ENCODE results near the gene PAQR8.

DNA sequence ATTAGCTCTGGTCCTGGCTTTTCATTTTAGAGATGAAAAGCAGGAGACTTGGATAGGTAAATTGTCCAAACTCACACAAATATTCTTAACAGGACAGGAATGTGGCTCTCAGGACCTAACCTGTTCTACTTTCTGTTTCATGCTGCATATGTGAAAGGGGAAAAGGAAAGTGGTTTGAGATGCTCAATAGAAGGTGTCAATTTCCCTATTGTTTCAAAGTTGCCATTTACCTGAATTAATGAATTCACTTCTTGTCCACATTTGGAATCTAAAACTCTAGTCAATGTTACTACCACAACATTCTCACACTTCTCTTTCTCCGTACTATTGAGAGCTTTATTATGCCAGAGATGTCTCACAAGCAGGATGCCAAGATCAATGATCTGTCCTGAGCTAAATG, 53.4 kb downstream of the PAQR8 start:
- TF ChIP-seq, protein P1, sequence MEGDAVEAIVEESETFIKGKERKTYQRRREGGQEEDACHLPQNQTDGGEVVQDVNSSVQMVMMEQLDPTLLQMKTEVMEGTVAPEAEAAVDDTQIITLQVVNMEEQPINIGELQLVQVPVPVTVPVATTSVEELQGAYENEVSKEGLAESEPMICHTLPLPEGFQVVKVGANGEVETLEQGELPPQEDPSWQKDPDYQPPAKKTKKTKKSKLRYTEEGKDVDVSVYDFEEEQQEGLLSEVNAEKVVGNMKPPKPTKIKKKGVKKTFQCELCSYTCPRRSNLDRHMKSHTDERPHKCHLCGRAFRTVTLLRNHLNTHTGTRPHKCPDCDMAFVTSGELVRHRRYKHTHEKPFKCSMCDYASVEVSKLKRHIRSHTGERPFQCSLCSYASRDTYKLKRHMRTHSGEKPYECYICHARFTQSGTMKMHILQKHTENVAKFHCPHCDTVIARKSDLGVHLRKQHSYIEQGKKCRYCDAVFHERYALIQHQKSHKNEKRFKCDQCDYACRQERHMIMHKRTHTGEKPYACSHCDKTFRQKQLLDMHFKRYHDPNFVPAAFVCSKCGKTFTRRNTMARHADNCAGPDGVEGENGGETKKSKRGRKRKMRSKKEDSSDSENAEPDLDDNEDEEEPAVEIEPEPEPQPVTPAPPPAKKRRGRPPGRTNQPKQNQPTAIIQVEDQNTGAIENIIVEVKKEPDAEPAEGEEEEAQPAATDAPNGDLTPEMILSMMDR (IDR thresholded peaks at IDR 0.05): no peak
- TF ChIP-seq, protein P2, sequence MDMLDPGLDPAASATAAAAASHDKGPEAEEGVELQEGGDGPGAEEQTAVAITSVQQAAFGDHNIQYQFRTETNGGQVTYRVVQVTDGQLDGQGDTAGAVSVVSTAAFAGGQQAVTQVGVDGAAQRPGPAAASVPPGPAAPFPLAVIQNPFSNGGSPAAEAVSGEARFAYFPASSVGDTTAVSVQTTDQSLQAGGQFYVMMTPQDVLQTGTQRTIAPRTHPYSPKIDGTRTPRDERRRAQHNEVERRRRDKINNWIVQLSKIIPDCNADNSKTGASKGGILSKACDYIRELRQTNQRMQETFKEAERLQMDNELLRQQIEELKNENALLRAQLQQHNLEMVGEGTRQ (IDR thresholded peaks at IDR 0.05; ENCODE audit: borderline replicate concordance, low read depth, low read length): no peak
- TF ChIP-seq, protein P3, sequence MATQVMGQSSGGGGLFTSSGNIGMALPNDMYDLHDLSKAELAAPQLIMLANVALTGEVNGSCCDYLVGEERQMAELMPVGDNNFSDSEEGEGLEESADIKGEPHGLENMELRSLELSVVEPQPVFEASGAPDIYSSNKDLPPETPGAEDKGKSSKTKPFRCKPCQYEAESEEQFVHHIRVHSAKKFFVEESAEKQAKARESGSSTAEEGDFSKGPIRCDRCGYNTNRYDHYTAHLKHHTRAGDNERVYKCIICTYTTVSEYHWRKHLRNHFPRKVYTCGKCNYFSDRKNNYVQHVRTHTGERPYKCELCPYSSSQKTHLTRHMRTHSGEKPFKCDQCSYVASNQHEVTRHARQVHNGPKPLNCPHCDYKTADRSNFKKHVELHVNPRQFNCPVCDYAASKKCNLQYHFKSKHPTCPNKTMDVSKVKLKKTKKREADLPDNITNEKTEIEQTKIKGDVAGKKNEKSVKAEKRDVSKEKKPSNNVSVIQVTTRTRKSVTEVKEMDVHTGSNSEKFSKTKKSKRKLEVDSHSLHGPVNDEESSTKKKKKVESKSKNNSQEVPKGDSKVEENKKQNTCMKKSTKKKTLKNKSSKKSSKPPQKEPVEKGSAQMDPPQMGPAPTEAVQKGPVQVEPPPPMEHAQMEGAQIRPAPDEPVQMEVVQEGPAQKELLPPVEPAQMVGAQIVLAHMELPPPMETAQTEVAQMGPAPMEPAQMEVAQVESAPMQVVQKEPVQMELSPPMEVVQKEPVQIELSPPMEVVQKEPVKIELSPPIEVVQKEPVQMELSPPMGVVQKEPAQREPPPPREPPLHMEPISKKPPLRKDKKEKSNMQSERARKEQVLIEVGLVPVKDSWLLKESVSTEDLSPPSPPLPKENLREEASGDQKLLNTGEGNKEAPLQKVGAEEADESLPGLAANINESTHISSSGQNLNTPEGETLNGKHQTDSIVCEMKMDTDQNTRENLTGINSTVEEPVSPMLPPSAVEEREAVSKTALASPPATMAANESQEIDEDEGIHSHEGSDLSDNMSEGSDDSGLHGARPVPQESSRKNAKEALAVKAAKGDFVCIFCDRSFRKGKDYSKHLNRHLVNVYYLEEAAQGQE (IDR thresholded peaks at IDR 0.05; ENCODE audit: low read depth, low read length): no peak
- no peak for TF ChIP-seq FOXJ3 (CRISPR knock-in tag; IDR thresholded peaks at IDR 0.05)
- no peak for TF ChIP-seq TCF12 (IDR thresholded peaks at IDR 0.05)
- TF ChIP-seq RAD21 (IDR thresholded peaks at IDR 0.05; ENCODE audit: low read length): no peak
- no peak for TF ChIP-seq POLR2AphosphoS5 (IDR thresholded peaks at IDR 0.05; ENCODE audit: low read depth, low read length)
- no peak for TF ChIP-seq JUND (IDR thresholded peaks at IDR 0.05)
- TF ChIP-seq RFX5 (IDR thresholded peaks at IDR 0.05; ENCODE audit: low read length): no peak
